HCT116 (cell line): ENCODE results near the gene CRX.

Experiments
- CBX3 ChIP-seq: IDR thresholded peaks from 2 replicates; pipeline ENCODE4 v1.6.1; 2012; ENCODE audit warnings: low read depth
- CEBPB ChIP-seq: IDR thresholded peaks from 2 replicates; pipeline ENCODE4 v1.6.1; 2012; ENCODE audit warnings: low read depth
- CTCF ChIP-seq, 3 experiments: fragments of 200-600 bp in 1 of 3; sonication (generic) in 1 of 3; IDR thresholded peaks in 2 of 3; conservative IDR thresholded peaks in 1 of 3; 2 replicates each; pipeline ENCODE4 v1.5.1; 2012 to 2017; ENCODE audit warnings: low read depth in 2 of 3, low read length in 2 of 3, antibody characterized with exemption in 1 of 3, borderline replicate concordance in 1 of 3, control low read depth in 1 of 3, mild to moderate bottlenecking in 1 of 3, mixed read lengths in 1 of 3, mixed run types in 1 of 3, moderate library complexity in 1 of 3; ENCODE audit not compliant: insufficient read depth in 1 of 3
- EGR1 ChIP-seq: IDR thresholded peaks from 2 replicates; pipeline ENCODE4 v1.6.1; 2012; ENCODE audit warnings: low read depth
- EZH2 ChIP-seq: fragments of 200-600 bp; sonication (generic); IDR thresholded peaks from 2 replicates; pipeline ENCODE4 v1.6.1; 2017; ENCODE audit warnings: antibody characterized with exemption, mixed run types
- EZH2phosphoT487 ChIP-seq: fragments of 200-600 bp; IDR thresholded peaks from 2 replicates; pipeline ENCODE4 v1.6.1; 2018; ENCODE audit warnings: antibody characterized with exemption, borderline replicate concordance
- FOSL1 ChIP-seq: IDR thresholded peaks from 2 replicates; pipeline ENCODE4 v1.6.1; 2012; ENCODE audit warnings: low read depth
- JUND ChIP-seq: IDR thresholded peaks from 2 replicates; pipeline ENCODE4 v1.6.1; 2012
- POLR2A ChIP-seq: IDR thresholded peaks from 2 replicates; pipeline ENCODE4 v1.7.0; 2011; ENCODE audit warnings: borderline replicate concordance; ENCODE audit not compliant: insufficient read depth, insufficient read length; ENCODE audit errors: extremely low read depth
- POLR2AphosphoS5 ChIP-seq: IDR thresholded peaks from 2 replicates; pipeline ENCODE4 v1.6.1; 2011; ENCODE audit warnings: mild to moderate bottlenecking, low read depth, low read length, moderate library complexity
- REST ChIP-seq: IDR thresholded peaks from 2 replicates; pipeline ENCODE4 v1.6.1; 2012; ENCODE audit warnings: low read depth
- SP1 ChIP-seq: IDR thresholded peaks from 2 replicates; pipeline ENCODE4 v1.6.1; 2012; ENCODE audit warnings: low read depth
- YY1 ChIP-seq: IDR thresholded peaks from 2 replicates; pipeline ENCODE4 v1.6.1; 2011; ENCODE audit warnings: low read length, low read depth, moderate library complexity, mild to moderate bottlenecking; ENCODE audit not compliant: insufficient replicate concordance; ENCODE audit errors: extremely low read depth
- TF ChIP-seq, protein P1 (sequence below): IDR thresholded peaks from 2 replicates; pipeline ENCODE4 v1.6.1; 2011; ENCODE audit warnings: mild to moderate bottlenecking, low read length, moderate library complexity; ENCODE audit not compliant: insufficient replicate concordance; ENCODE audit errors: extremely low read depth

GRCh38 chr19:47848823-47849473 is 27.2 kb downstream of the CRX start:
- TF ChIP-seq CTCF (IDR thresholded peaks at IDR 0.05 in 2 of 3, conservative IDR thresholded peaks at IDR 0.05 in 1 of 3; ENCODE audit: borderline replicate concordance in 1 of 3, insufficient read depth in 1 of 3, low read depth in 2 of 3, low read length in 2 of 3) (peak; percentile 87 to 98 (median 88)), EGR1 (no peak), EZH2 (no peak), CBX3 (0 out of 2 replicates have a peak, but pooled peaks have one; percentile 55), REST (no peak), EZH2phosphoT487 (no peak), SP1 (no peak), POLR2A (no peak), FOSL1 (no peak), CEBPB (no peak), JUND (no peak), YY1 (no peak), POLR2AphosphoS5 (no peak)
- TF ChIP-seq, protein P1, sequence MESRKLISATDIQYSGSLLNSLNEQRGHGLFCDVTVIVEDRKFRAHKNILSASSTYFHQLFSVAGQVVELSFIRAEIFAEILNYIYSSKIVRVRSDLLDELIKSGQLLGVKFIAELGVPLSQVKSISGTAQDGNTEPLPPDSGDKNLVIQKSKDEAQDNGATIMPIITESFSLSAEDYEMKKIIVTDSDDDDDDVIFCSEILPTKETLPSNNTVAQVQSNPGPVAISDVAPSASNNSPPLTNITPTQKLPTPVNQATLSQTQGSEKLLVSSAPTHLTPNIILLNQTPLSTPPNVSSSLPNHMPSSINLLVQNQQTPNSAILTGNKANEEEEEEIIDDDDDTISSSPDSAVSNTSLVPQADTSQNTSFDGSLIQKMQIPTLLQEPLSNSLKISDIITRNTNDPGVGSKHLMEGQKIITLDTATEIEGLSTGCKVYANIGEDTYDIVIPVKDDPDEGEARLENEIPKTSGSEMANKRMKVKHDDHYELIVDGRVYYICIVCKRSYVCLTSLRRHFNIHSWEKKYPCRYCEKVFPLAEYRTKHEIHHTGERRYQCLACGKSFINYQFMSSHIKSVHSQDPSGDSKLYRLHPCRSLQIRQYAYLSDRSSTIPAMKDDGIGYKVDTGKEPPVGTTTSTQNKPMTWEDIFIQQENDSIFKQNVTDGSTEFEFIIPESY = no peak
